Measurements from ENCODE around the gene DENND1B.

DNA sequence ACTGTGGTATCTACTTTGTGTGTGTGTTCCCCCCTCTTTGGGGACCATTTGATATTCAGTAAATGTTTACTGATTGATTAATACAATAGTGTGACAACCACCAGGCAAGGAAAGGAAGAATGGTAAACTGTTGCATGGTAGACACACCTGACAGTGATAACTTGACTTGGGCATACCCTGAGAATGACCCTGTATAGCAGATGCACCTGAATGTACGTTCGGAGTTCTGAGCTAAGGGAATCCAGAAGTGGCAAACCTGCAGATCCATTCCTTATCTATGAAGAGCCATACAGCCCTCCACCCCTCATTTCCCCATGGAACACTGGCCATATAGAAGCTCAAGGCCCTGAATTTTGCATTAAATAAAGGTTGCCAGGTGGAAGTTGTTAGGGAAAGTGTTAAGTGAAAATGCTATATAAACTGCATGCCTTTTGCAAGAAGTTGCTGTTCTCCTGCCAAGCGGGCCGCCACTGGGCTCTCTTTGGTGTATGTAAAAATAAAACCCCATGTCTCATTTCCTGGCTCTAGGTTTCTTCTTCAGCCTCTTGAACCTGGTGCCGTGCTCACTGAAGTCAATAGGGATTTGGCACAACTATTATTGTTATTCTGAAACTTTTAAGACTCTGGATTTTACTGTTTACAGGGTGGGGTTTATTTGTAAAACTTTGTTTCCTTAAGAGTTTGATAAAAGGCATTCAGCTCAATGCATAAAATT is 32.6 kb upstream of the DENND1B start:
- TF ChIP-seq, protein P1, sequence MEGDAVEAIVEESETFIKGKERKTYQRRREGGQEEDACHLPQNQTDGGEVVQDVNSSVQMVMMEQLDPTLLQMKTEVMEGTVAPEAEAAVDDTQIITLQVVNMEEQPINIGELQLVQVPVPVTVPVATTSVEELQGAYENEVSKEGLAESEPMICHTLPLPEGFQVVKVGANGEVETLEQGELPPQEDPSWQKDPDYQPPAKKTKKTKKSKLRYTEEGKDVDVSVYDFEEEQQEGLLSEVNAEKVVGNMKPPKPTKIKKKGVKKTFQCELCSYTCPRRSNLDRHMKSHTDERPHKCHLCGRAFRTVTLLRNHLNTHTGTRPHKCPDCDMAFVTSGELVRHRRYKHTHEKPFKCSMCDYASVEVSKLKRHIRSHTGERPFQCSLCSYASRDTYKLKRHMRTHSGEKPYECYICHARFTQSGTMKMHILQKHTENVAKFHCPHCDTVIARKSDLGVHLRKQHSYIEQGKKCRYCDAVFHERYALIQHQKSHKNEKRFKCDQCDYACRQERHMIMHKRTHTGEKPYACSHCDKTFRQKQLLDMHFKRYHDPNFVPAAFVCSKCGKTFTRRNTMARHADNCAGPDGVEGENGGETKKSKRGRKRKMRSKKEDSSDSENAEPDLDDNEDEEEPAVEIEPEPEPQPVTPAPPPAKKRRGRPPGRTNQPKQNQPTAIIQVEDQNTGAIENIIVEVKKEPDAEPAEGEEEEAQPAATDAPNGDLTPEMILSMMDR (IDR thresholded peaks at IDR 0.05 in 4 of 5, conservative IDR thresholded peaks at IDR 0.05 in 1 of 5) = no peak
- TF ChIP-seq POLR2A (IDR thresholded peaks at IDR 0.05) = no peak
